ENCODE data around the gene PRB3. TPM values are rescaled to one million over a fixed set of nuclear protein-coding genes. Genes with fewer than 3 reads are reported as not detected.

PRB3 gene
- total RNA-seq, 2 donors from 2014 or later: 0.35 to 0.95 TPM

DNA sequence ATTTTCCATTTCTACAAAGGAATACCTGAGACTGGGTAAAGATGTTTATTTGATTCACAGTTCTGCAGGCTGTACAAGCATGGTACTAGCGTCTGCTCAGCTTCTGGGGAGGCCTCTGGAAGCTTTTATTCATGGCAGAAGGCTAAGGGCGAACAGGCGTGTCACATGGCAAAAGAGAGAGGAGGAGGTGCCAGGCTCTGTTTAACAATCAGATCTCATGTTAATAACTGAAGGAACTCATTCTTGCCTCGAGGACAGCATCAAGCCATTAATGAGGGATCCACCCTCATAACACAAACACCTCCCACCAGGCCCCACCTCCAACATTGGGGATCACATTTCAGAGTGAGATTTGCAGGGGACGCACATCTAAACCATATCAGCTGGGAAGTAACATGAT, 36.0 kb downstream of the PRB3 start:
- no peak overlapping the region for H3K4me3 ChIP-seq (ENCODE audit: low read length)
- no peaks in the 10 kb centered on the region for H3K36me3 ChIP-seq (ENCODE audit: control insufficient read depth, insufficient read depth, low read length)
- no peak overlapping the region for H3K4me3 Mint-ChIP-seq
- 81 to 100% methylated on average over 4 to 5 of the region's 5 CpGs for WGBS, 2 experiments (ENCODE audit: insufficient coverage in 1 of 2, insufficient read length in 1 of 2)
- H3K9me3 ChIP-seq (ENCODE audit: control insufficient read depth, low read length): no peaks in the 10 kb centered on the region
- no peak overlapping the region for H3K27ac ChIP-seq (ENCODE audit: low read depth, low read length)
- H3K27ac Mint-ChIP-seq: no peak overlapping the region
- H3K27me3 Mint-ChIP-seq (ENCODE audit: insufficient read depth): no peaks in the 10 kb centered on the region
- H3K9me3 Mint-ChIP-seq: no peaks in the 10 kb centered on the region
- DNase-seq: no peak
- H3K36me3 Mint-ChIP-seq (ENCODE audit: low read depth): no peaks in the 10 kb centered on the region
- no peaks in the 10 kb centered on the region for H3K4me1 Mint-ChIP-seq
- no peak overlapping the region for H3K9ac ChIP-seq (ENCODE audit: extremely low read depth, low read length, poor library complexity, severe bottlenecking)
- TF ChIP-seq, protein P1, sequence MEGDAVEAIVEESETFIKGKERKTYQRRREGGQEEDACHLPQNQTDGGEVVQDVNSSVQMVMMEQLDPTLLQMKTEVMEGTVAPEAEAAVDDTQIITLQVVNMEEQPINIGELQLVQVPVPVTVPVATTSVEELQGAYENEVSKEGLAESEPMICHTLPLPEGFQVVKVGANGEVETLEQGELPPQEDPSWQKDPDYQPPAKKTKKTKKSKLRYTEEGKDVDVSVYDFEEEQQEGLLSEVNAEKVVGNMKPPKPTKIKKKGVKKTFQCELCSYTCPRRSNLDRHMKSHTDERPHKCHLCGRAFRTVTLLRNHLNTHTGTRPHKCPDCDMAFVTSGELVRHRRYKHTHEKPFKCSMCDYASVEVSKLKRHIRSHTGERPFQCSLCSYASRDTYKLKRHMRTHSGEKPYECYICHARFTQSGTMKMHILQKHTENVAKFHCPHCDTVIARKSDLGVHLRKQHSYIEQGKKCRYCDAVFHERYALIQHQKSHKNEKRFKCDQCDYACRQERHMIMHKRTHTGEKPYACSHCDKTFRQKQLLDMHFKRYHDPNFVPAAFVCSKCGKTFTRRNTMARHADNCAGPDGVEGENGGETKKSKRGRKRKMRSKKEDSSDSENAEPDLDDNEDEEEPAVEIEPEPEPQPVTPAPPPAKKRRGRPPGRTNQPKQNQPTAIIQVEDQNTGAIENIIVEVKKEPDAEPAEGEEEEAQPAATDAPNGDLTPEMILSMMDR (conservative IDR thresholded peaks at IDR 0.05): no peak
- H3K27me3 ChIP-seq (ENCODE audit: control insufficient read depth, insufficient read depth, low read length, poor library complexity, severe bottlenecking): no peaks in the 10 kb centered on the region
- H3K4me1 ChIP-seq (ENCODE audit: control insufficient read depth, insufficient read depth, low read length): no peaks in the 10 kb centered on the region

DNA sequence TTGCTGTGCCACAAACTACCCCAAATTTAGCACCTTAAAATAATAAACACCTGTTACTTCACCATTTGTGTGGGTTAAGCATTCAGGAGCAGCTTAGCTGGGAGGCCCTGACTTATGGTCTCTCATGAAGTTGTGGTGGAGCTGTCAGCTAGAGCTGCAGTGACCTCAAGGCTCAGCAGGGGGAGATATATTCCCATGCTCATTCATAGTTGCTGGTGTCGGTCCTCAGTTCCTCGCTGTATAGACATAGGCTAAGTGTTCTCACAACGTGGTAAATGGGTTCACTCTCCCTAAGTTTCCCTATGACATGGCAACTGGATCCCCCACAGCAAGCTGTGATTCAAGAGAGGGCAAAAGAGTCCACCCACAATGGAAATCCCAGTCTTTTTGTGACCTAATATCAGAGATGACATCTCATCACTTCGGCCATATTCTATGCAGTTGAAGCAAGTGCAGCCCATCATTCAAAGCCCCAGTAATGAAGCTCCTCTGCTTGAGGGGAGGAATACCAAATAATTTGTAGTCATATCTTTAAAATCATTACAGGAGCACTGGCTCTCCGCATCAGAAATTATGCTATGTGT, 41.1 kb downstream of the PRB3 start:
- no peaks in the 10 kb centered on the region for H3K27me3 ChIP-seq (ENCODE audit: control insufficient read depth, insufficient read depth, low read length, poor library complexity, severe bottlenecking)
- H3K4me3 ChIP-seq (ENCODE audit: low read length): no peak overlapping the region
- Mint-ChIP-seq H3K27ac (no peak overlapping the region), H3K36me3 (ENCODE audit: low read depth) (no peaks in the 10 kb centered on the region), H3K4me3 (no peak overlapping the region), H3K27me3 (ENCODE audit: insufficient read depth) (no peaks in the 10 kb centered on the region), H3K4me1 (no peaks in the 10 kb centered on the region), H3K9me3 (no peaks in the 10 kb centered on the region)
- no peak overlapping the region for H3K27ac ChIP-seq (ENCODE audit: low read depth, low read length)
- H3K4me1 ChIP-seq (ENCODE audit: control insufficient read depth, insufficient read depth, low read length): no peaks in the 10 kb centered on the region
- no peak overlapping the region for H3K9ac ChIP-seq (ENCODE audit: extremely low read depth, low read length, poor library complexity, severe bottlenecking)
- H3K36me3 ChIP-seq (ENCODE audit: control insufficient read depth, insufficient read depth, low read length): no peaks in the 10 kb centered on the region
- WGBS, 2 experiments (ENCODE audit: insufficient coverage in 1 of 2, insufficient read length in 1 of 2): 9 to 52% methylated on average over 3 to 5 of the region's 5 CpGs
- DNase-seq: peak; percentile 93
- TF ChIP-seq, protein P1 (conservative IDR thresholded peaks at IDR 0.05): peak; percentile 99
- H3K9me3 ChIP-seq (ENCODE audit: control insufficient read depth, low read length): no peaks in the 10 kb centered on the region

GRCh38 chr12:11227373-11227772, 42.1 kb downstream of the PRB3 start:
- 92 to 100% methylated on average over 3 to 4 of the region's 4 CpGs for WGBS, 2 experiments (ENCODE audit: insufficient coverage in 1 of 2, insufficient read length in 1 of 2)
- H3K4me3 ChIP-seq (ENCODE audit: low read length): no peak overlapping the region
- no peak overlapping the region for H3K27ac ChIP-seq (ENCODE audit: low read depth, low read length)
- TF ChIP-seq, protein P1 (conservative IDR thresholded peaks at IDR 0.05): no peak
- no peaks in the 10 kb centered on the region for H3K36me3 Mint-ChIP-seq (ENCODE audit: low read depth)
- no peaks in the 10 kb centered on the region for H3K4me1 ChIP-seq (ENCODE audit: control insufficient read depth, insufficient read depth, low read length)
- no peaks in the 10 kb centered on the region for H3K9me3 ChIP-seq (ENCODE audit: control insufficient read depth, low read length)
- no peaks in the 10 kb centered on the region for H3K36me3 ChIP-seq (ENCODE audit: control insufficient read depth, insufficient read depth, low read length)
- H3K27me3 Mint-ChIP-seq (ENCODE audit: insufficient read depth): no peaks in the 10 kb centered on the region
- H3K9ac ChIP-seq (ENCODE audit: extremely low read depth, low read length, poor library complexity, severe bottlenecking): no peak overlapping the region
- no peaks in the 10 kb centered on the region for H3K27me3 ChIP-seq (ENCODE audit: control insufficient read depth, insufficient read depth, low read length, poor library complexity, severe bottlenecking)
- no peaks in the 10 kb centered on the region for H3K4me1 Mint-ChIP-seq
- H3K9me3 Mint-ChIP-seq: no peaks in the 10 kb centered on the region
- no peak overlapping the region for H3K4me3 Mint-ChIP-seq
- H3K27ac Mint-ChIP-seq: no peak overlapping the region
- no peak for DNase-seq

Other genes starting within 250 kb of the PRB3 start
- gene TAS2R19, start 247.1 kb downstream of the PRB3 start, total RNA-seq: 10 to 100 TPM in 1 of 2 donors, 1 to 10 TPM in 1; 3.1 to 11.3 TPM
- gene TAS2R31, start 238.3 kb downstream of the PRB3 start, total RNA-seq: 10 to 100 TPM in 1 of 2 donors, 1 to 10 TPM in 1; 2.4 to 12.4 TPM
- gene TAS2R46, start 207.4 kb downstream of the PRB3 start, total RNA-seq: 1 to 10 TPM; 1.3 to 3.9 TPM
- gene TAS2R43, start 177.4 kb downstream of the PRB3 start, total RNA-seq: 1 to 10 TPM in 1 of 2 donors, under 1 TPM in 1; 0.82 to 2.5 TPM
- 1 to 10 TPM; 1.8 to 9.7 TPM for gene TAS2R30, start 135.1 kb downstream of the PRB3 start, total RNA-seq
- gene SMIM10L1, start 98.5 kb downstream of the PRB3 start, total RNA-seq: 10 to 100 TPM; 12.9 to 31.5 TPM
- not detected for gene TAS2R42, start 82.8 kb downstream of the PRB3 start, total RNA-seq
- gene PRB4, start 40.7 kb upstream of the PRB3 start, total RNA-seq: not detected
- not detected for gene PRB2, start 125.9 kb upstream of the PRB3 start, total RNA-seq

Measured in endodermal cell (in vitro differentiated cells).